Loucy (cell line): ENCODE data around the gene UBL7.
"Not testable (repeated sequence)": the region's sequence is repeated elsewhere in the genome, so short reads cannot be mapped to it uniquely, and the experiment has no call there.

Experiments used
- H2AFZ ChIP-seq: fragments of 200-600 bp; sonication (generic); 2 replicates; pipeline ENCODE4 v1.6.0; 2016; ENCODE audit warnings: antibody characterized with exemption, mild to moderate bottlenecking, low read length, moderate library complexity
- H3F3A ChIP-seq: fragments of 200-600 bp; 2 replicates; pipeline ENCODE4 v1.6.0; 2016; ENCODE audit warnings: antibody characterized with exemption, low read depth, mild to moderate bottlenecking
- H3K27me3 ChIP-seq: fragments of 200-600 bp; sonication (generic); 2 replicates; pipeline ENCODE4 v1.6.1; 2014; ENCODE audit warnings: low read length, mild to moderate bottlenecking; ENCODE audit not compliant: insufficient read depth, poor library complexity, severe bottlenecking
- H3K36me3 ChIP-seq: fragments of 200-600 bp; sonication (generic); 2 replicates; pipeline ENCODE4 v1.6.1; 2016; ENCODE audit warnings: low read length; ENCODE audit not compliant: insufficient read depth
- H3K4me1 ChIP-seq: fragments of 200-600 bp; sonication (generic); 2 replicates; pipeline ENCODE4 v1.5.1; 2014; ENCODE audit warnings: low read length, mild to moderate bottlenecking; ENCODE audit not compliant: insufficient read depth, poor library complexity, severe bottlenecking
- H3K4me2 ChIP-seq: fragments of 200-600 bp; sonication (generic); 2 replicates; pipeline ENCODE4 v1.6.0; 2014; ENCODE audit warnings: antibody characterized with exemption, low read length, low read depth, mild to moderate bottlenecking; ENCODE audit not compliant: poor library complexity, severe bottlenecking
- H3K4me3 ChIP-seq: fragments of 200-600 bp; sonication (generic); 2 replicates; pipeline ENCODE4 v1.5.1; 2014; ENCODE audit warnings: low read length, mild to moderate bottlenecking, mixed read lengths; ENCODE audit not compliant: poor library complexity, severe bottlenecking
- H3K79me2 ChIP-seq: fragments of 200-600 bp; sonication (generic); 2 replicates; pipeline ENCODE4 v1.6.1; 2014; ENCODE audit warnings: low read length; ENCODE audit not compliant: insufficient read depth
- H3K9ac ChIP-seq: fragments of 200-600 bp; sonication (generic); 2 replicates; pipeline ENCODE4 v1.6.0; 2014; ENCODE audit warnings: mild to moderate bottlenecking, low read depth, low read length, moderate library complexity; ENCODE audit not compliant: poor library complexity, severe bottlenecking
- H3K9me2 ChIP-seq: fragments of 200-600 bp; sonication (generic); replicated peaks from 2 replicates; pipeline ENCODE4 v1.6.1; 2016; ENCODE audit warnings: low read depth, low read length, mixed read lengths
- H3K9me3 ChIP-seq: fragments of 200-600 bp; sonication (generic); 2 replicates; pipeline ENCODE4 v1.6.1; 2014; ENCODE audit warnings: mild to moderate bottlenecking, antibody characterized with exemption, low read length, low read depth; ENCODE audit not compliant: insufficient read depth
- H4K20me1 ChIP-seq: fragments of 200-600 bp; sonication (generic); 2 replicates; pipeline ENCODE4 v1.6.0; 2014; ENCODE audit warnings: antibody characterized with exemption, low read length, mild to moderate bottlenecking; ENCODE audit not compliant: insufficient read depth, poor library complexity, severe bottlenecking
- EZH2phosphoT487 ChIP-seq: fragments of 200-600 bp; IDR thresholded peaks from 2 replicates; pipeline ENCODE4 v1.6.1; 2018; ENCODE audit warnings: antibody characterized with exemption, mild to moderate bottlenecking, moderate library complexity, borderline replicate concordance
- TF ChIP-seq, protein P1 (sequence below): fragments of 200-600 bp; sonication (generic); conservative IDR thresholded peaks from 2 replicates; pipeline ENCODE4 v1.5.1; 2014; ENCODE audit warnings: mild to moderate bottlenecking, antibody characterized with exemption, low read length

The UBL7 gene

DNA sequence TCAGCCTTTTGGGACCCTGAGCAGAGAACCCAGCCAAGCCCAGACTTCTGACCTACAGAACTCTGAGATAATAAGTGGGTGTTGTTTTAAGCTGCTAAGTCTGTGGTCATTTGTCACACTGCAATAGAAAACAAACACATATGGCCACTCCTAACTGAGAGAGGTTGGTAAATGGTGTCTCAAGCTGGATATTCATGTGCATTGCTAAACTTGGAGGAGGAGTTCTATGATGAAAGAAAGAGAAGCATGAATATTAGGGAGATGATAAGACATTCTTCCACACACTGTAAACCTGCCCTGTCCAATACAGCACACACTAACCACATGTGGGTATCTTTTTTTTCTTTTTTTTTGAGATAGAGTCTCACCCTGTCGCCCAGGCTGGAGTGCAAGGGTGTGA lies 27.8 kb upstream of the UBL7 start:
- Histone ChIP-seq H3K9me2 (no peaks in the 10 kb centered on the region), H3K9ac (peak overlapping the region; percentile 68), H3K36me3 (no peaks in the 10 kb centered on the region), H2AFZ (no peak overlapping the region), H3K79me2 (peaks cover 16% of the 10 kb centered on the region; the same call in 1 of the 2 replicates), H4K20me1 (no peaks in the 10 kb centered on the region), H3K9me3 (no peaks in the 10 kb centered on the region), H3K4me3 (peak overlapping the region; percentile 73), H3K4me2 (peak overlapping the region; percentile 86), H3F3A (no peaks in the 10 kb centered on the region), H3K4me1 (peaks cover 21% of the 10 kb centered on the region), H3K27me3 (no peaks in the 10 kb centered on the region)
- TF ChIP-seq, protein P1, sequence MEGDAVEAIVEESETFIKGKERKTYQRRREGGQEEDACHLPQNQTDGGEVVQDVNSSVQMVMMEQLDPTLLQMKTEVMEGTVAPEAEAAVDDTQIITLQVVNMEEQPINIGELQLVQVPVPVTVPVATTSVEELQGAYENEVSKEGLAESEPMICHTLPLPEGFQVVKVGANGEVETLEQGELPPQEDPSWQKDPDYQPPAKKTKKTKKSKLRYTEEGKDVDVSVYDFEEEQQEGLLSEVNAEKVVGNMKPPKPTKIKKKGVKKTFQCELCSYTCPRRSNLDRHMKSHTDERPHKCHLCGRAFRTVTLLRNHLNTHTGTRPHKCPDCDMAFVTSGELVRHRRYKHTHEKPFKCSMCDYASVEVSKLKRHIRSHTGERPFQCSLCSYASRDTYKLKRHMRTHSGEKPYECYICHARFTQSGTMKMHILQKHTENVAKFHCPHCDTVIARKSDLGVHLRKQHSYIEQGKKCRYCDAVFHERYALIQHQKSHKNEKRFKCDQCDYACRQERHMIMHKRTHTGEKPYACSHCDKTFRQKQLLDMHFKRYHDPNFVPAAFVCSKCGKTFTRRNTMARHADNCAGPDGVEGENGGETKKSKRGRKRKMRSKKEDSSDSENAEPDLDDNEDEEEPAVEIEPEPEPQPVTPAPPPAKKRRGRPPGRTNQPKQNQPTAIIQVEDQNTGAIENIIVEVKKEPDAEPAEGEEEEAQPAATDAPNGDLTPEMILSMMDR = no peak
- no peak for TF ChIP-seq EZH2phosphoT487

DNA sequence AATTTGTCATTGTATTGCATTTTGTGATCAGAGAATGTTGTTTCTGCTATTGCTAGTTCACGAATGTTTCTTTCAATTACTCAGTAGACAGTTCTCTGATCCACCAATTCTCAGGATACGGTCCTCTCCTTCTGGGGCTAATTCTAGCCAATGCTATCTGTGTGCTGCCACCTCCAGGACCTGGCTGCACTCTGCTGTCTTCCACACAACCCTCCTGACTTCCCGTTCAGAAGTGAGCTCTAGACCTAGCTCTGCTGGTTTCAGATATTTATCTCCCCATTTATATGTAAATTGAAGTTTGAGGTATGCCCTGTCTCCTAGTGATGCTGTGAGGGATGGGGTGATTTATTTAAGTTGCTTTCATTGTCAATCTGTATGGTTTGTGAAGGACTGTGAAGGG lies 21.7 kb upstream of the UBL7 start:
- Histone ChIP-seq H3K4me1 (peaks cover 6% of the 10 kb centered on the region), H3K4me2 (peak overlapping the region; percentile 17), H4K20me1 (no peaks in the 10 kb centered on the region), H3K9ac (no peak overlapping the region), H3K36me3 (no peaks in the 10 kb centered on the region), H3K9me3 (no peaks in the 10 kb centered on the region), H3K4me3 (no peak overlapping the region), H3K9me2 (no peaks in the 10 kb centered on the region), H2AFZ (no peak overlapping the region), H3K79me2 (peaks cover 2% of the 10 kb centered on the region; the same call in 1 of the 2 replicates), H3F3A (no peaks in the 10 kb centered on the region), H3K27me3 (no peaks in the 10 kb centered on the region)
- no peak for TF ChIP-seq EZH2phosphoT487
- TF ChIP-seq, protein P1 = peak; percentile 63

DNA sequence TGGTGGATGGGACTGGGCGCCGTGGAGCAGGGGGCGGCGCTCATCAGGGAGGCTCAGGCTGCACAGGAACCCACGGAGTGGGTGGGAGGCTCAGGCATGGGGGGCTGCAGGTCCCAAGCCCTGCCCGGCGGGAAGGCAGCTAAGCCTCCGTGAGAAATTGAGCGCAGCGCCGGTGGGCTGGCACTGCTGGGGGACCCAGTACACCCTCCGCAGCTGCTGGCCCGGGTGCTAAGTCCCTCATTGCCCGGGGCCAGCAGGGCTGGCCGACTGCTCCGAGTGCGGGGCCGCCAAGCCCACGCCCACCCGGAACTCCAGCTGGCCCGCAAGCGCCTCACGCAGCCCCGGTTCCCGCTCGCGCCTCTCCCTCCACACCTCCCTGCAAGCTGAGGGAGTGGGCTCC lies 19.4 kb upstream of the UBL7 start:
- H3K36me3 ChIP-seq, H3F3A ChIP-seq, H4K20me1 ChIP-seq, H3K9me3 ChIP-seq, H3K4me1 ChIP-seq, H3K4me2 ChIP-seq, H3K9ac ChIP-seq, H3K9me2 ChIP-seq, H3K79me2 ChIP-seq, H3K27me3 ChIP-seq, H3K4me3 ChIP-seq, H2AFZ ChIP-seq: not testable (repeated sequence)

DNA sequence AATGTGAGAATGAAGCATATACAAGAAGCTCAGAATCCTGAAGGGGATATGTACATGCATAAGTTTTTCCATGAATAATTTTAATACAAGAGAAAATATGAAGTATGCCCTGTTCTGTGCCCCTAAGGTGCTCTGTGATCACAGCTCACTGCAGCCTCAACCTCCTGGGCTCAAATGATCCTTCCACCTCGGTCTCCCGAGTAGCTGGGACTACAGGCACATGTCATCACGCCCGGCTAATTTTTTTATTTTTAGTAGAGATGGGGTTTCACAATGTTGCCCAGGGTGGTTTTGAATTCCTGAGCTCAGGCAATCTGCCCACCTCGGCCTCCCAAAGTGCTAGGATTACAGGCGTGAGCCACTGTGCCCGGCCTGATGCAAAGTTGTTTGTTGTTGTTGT lies 10.7 kb upstream of the UBL7 start:
- H3K9me2 ChIP-seq, H2AFZ ChIP-seq, H4K20me1 ChIP-seq, H3K4me2 ChIP-seq, H3K4me3 ChIP-seq, H3K4me1 ChIP-seq, H3K9me3 ChIP-seq, H3K36me3 ChIP-seq, H3K79me2 ChIP-seq, H3F3A ChIP-seq, H3K27me3 ChIP-seq, H3K9ac ChIP-seq: not testable (repeated sequence)
